ENCODE data around the gene E4F1. TPM values are rescaled to one million over a fixed set of nuclear protein-coding genes. Genes with fewer than 3 reads are reported as not detected.
"Not testable (repeated sequence)": the region's sequence is repeated elsewhere in the genome, so short reads cannot be mapped to it uniquely, and the experiment has no call there.

Gene E4F1
- total RNA-seq, 2 experiments from 2014 or later, result 31.8 to 33.8 TPM

DNA sequence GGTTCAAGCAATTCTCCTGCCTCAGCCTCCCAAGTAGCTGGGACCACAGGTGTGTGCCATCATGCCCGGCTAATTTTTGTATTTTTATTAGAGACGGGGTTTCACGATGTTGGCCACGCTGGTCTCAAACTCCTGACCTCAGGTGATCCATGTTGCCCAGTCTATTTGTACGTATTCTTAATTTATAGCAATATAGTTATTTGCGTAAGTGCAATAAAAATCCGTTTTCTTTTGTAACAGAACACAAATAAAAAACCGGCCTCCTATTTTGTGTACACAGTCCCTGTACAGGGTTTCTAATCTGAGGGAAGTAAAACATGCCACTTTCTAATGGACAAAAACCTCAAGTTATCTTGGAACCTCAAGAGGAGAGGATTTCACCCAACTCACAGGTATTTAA is 36.9 kb downstream of the E4F1 start:
- ATAC-seq (ENCODE audit: poor library complexity), result no peak
- Histone ChIP-seq H3K36me3 (ENCODE audit: insufficient read depth, low read length) (peaks cover 81% of the 10 kb centered on the region), H3K9me3 (ENCODE audit: control insufficient read depth in 1 of 2, insufficient read depth in 1 of 2, low read length in 2 of 2) (no peaks in the 10 kb centered on the region), H3K27me3 (ENCODE audit: control insufficient read depth in 1 of 2, insufficient read depth in 2 of 2, low read length in 2 of 2) (no peaks in the 10 kb centered on the region), H3K4me1 (ENCODE audit: insufficient read depth, low read length) (peaks cover 3% of the 10 kb centered on the region), H3K27ac (ENCODE audit: low read depth in 1 of 2, low read length in 2 of 2) (no peak overlapping the region), H3K4me3 (ENCODE audit: low read length) (no peak overlapping the region)
- TF ChIP-seq, protein P1, sequence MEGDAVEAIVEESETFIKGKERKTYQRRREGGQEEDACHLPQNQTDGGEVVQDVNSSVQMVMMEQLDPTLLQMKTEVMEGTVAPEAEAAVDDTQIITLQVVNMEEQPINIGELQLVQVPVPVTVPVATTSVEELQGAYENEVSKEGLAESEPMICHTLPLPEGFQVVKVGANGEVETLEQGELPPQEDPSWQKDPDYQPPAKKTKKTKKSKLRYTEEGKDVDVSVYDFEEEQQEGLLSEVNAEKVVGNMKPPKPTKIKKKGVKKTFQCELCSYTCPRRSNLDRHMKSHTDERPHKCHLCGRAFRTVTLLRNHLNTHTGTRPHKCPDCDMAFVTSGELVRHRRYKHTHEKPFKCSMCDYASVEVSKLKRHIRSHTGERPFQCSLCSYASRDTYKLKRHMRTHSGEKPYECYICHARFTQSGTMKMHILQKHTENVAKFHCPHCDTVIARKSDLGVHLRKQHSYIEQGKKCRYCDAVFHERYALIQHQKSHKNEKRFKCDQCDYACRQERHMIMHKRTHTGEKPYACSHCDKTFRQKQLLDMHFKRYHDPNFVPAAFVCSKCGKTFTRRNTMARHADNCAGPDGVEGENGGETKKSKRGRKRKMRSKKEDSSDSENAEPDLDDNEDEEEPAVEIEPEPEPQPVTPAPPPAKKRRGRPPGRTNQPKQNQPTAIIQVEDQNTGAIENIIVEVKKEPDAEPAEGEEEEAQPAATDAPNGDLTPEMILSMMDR (IDR thresholded peaks at IDR 0.05), result no peak
- ChIA-PET CTCF (interaction anchor here (0.7 kb wide), 1 partner anchor 120 kb away, joined by 3 read pairs; no protein-coding TSS in a partner anchor), POLR2A (no interaction called here)
- peaks cover 9% of the 10 kb centered on the region for H3K4me1 Mint-ChIP-seq (ENCODE audit: low read depth)
- no peaks in the 10 kb centered on the region for H3K9me3 Mint-ChIP-seq
- no peak overlapping the region for H3K4me3 Mint-ChIP-seq
- no peaks in the 10 kb centered on the region for H3K27me3 Mint-ChIP-seq
- intact Hi-C loops (cut with DNase I, micrococcal nuclease), result no loop called here
- H3K27ac Mint-ChIP-seq, result no peak overlapping the region
- DNase-seq, result no peak
- H3K36me3 Mint-ChIP-seq (ENCODE audit: low read depth), result peaks cover 96% of the 10 kb centered on the region

DNA sequence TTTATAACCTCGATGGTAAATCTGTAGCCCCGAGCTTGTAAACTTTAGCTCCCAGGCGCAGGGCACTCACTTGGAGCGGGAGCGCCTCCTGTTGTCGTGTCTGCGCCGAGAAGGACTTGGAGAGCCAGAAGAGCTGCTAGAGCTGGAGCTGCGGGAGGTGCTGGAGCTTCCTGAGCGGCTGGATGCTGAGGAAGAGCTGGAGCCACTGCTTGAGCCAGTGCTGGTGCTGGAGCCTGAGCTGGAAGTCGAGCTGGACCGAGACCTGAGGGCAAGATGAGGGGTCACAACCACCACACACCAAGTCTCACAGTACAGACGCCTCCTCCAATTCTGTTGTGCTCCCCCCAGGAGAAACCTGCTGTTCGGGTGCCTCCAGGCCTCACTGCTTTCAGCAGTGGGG is 39.6 kb downstream of the E4F1 start:
- H3K36me3 ChIP-seq (ENCODE audit: insufficient read depth, low read length), result peaks cover 53% of the 10 kb centered on the region
- intact Hi-C loops (cut with DNase I, micrococcal nuclease); H3K9me3 ChIP-seq (ENCODE audit: control insufficient read depth in 1 of 2, insufficient read depth in 1 of 2, low read length in 2 of 2); H3K27ac Mint-ChIP-seq; H3K27me3 ChIP-seq (ENCODE audit: control insufficient read depth in 1 of 2, insufficient read depth in 2 of 2, low read length in 2 of 2); H3K9me3 Mint-ChIP-seq; ATAC-seq (ENCODE audit: poor library complexity); H3K27ac ChIP-seq (ENCODE audit: low read depth in 1 of 2, low read length in 2 of 2); H3K4me3 ChIP-seq (ENCODE audit: low read length); H3K27me3 Mint-ChIP-seq: not testable (repeated sequence)
- peaks cover 29% of the 10 kb centered on the region for H3K4me1 Mint-ChIP-seq (ENCODE audit: low read depth)
- peaks cover 90% of the 10 kb centered on the region for H3K36me3 Mint-ChIP-seq (ENCODE audit: low read depth)
- ChIA-PET POLR2A (interaction anchor here (2.9 kb wide), 1 partner anchor 11 kb away, joined by 13 read pairs; the partner anchor contains the start of gene ECI1), CTCF (interaction anchor here (0.8 kb wide), 1 partner anchor 11 kb away, joined by 4 read pairs; no protein-coding TSS in a partner anchor)
- peak in 1 of 14 experiments; percentile 1 for DNase-seq
- H3K4me3 Mint-ChIP-seq, result peak overlapping the region; percentile 7
- peaks cover 19% of the 10 kb centered on the region for H3K4me1 ChIP-seq (ENCODE audit: insufficient read depth, low read length)

DNA sequence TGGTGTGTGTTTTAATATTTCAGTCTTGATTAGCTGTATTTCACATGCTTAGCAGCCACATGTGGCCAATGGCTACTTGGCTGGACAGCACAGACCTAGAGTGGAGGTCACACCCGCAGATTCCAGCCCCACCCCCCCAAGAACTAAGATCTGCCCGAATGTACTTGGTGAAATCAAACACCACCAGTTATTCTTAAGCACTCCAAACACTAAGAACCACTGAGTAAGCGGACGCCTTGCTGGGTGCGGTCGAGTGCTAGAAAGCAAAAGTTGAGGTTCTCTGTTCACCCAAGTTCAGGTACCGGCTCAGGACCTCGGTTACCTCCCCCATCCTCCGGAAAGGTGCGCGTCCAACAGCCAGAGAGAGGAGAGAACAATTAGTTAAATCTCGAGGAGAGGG is 43.5 kb downstream of the E4F1 start:
- Histone ChIP-seq H3K27ac (ENCODE audit: low read depth in 1 of 2, low read length in 2 of 2) (peak overlapping the region; percentile 21 to 37), H3K4me1 (ENCODE audit: insufficient read depth, low read length) (peaks cover 35% of the 10 kb centered on the region), H3K4me3 (ENCODE audit: low read length) (peak overlapping the region; percentile 85), H3K36me3 (ENCODE audit: insufficient read depth, low read length) (peaks cover 26% of the 10 kb centered on the region)
- peak in 3 of 14 experiments; percentile 18 to 34 (median 20) for DNase-seq
- Mint-ChIP-seq H3K4me3 (peak overlapping the region; percentile 91), H3K27ac (peak overlapping the region; percentile 100), H3K36me3 (ENCODE audit: low read depth) (peaks cover 55% of the 10 kb centered on the region), H3K4me1 (ENCODE audit: low read depth) (peaks cover 41% of the 10 kb centered on the region)
- H3K27me3 Mint-ChIP-seq; ATAC-seq (ENCODE audit: poor library complexity); H3K27me3 ChIP-seq (ENCODE audit: control insufficient read depth in 1 of 2, insufficient read depth in 2 of 2, low read length in 2 of 2); CTCF ChIA-PET; H3K9me3 Mint-ChIP-seq; intact Hi-C loops (cut with DNase I, micrococcal nuclease); H3K9me3 ChIP-seq (ENCODE audit: control insufficient read depth in 1 of 2, insufficient read depth in 1 of 2, low read length in 2 of 2): not testable (repeated sequence)
- POLR2A ChIA-PET, result interaction anchor here (0.7 to 1.1 kb wide), 2 partner anchors 15 to 111 kb away, joined by 3 to 6 read pairs; partner anchors contain the start of genes ECI1 and TRAF7

DNA sequence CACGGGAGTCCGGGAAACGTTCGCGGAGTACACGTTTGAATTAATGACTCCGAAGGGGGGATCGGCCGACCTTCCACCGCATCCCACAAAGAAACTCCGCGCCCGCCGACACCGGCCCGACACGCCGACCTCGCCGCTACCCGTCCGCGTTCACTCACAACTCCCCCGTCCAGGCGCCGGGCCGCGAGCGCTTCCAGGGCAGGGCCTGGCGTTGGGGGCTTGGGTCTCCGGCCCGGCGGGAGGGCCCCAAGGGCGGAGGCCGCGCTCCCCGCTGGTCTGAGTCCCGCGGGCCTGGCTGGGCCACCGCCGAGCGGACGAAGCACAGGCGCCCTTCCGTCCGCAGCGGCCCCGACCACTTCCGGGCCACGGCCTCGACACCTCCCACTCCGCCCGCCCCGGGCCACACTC is 44.1 kb downstream of the E4F1 start:
- Histone ChIP-seq H3K27ac (ENCODE audit: low read depth in 1 of 2, low read length in 2 of 2) (peak overlapping the region; percentile 92 to 99), H3K36me3 (ENCODE audit: insufficient read depth, low read length) (peaks cover 20% of the 10 kb centered on the region), H3K4me3 (ENCODE audit: low read length) (peak overlapping the region; percentile 85), H3K4me1 (ENCODE audit: insufficient read depth, low read length) (peaks cover 35% of the 10 kb centered on the region)
- CTCF ChIA-PET; H3K9me3 Mint-ChIP-seq; H3K27me3 Mint-ChIP-seq; POLR2A ChIA-PET; H3K9me3 ChIP-seq (ENCODE audit: control insufficient read depth in 1 of 2, insufficient read depth in 1 of 2, low read length in 2 of 2); intact Hi-C loops (cut with DNase I, micrococcal nuclease); H3K27me3 ChIP-seq (ENCODE audit: control insufficient read depth in 1 of 2, insufficient read depth in 2 of 2, low read length in 2 of 2): not testable (repeated sequence)
- Mint-ChIP-seq H3K36me3 (ENCODE audit: low read depth) (peaks cover 49% of the 10 kb centered on the region), H3K27ac (peak overlapping the region; percentile 100), H3K4me3 (peak overlapping the region; percentile 99), H3K4me1 (ENCODE audit: low read depth) (peaks cover 41% of the 10 kb centered on the region)
- DNase-seq, result peak in 2 of 14 experiments; percentile 7 to 10
- peak; percentile 31 for ATAC-seq (ENCODE audit: poor library complexity)
